Hypothalamus (tissue), 51 donors: ENCODE measurements around the gene CELF4.

Source experiments
- DNase-seq, 51 donors: peaks; one replicate each; lab custom pipeline; 2025; lab: John Stamatoyannopoulos, UW

CELF4 gene

GRCh38 chr18:37400802-37401201, 164.8 kb downstream of the CELF4 start:
- no peak for DNase-seq

GRCh38 chr18:37398248-37398920, 167.2 kb downstream of the CELF4 start:
- DNase-seq: no peak

- no peak for DNase-seq
Observed at GRCh38 chr18:37397814-37398213, 167.8 kb downstream of the CELF4 start.

- peak in 6 of 51 donors; percentile 10 to 34 (median 16) for DNase-seq
Observed at GRCh38 chr18:37396971-37397720, 168.5 kb downstream of the CELF4 start.

- DNase-seq: no peak
Observed at GRCh38 chr18:37395631-37396030, 170.0 kb downstream of the CELF4 start.

- no peak for DNase-seq
Observed at GRCh38 chr18:37395138-37395537, 170.5 kb downstream of the CELF4 start.

- no peak for DNase-seq
Observed at GRCh38 chr18:37394610-37394965, 171.0 kb downstream of the CELF4 start.

- DNase-seq: peak; percentile 18 to 94 (median 79)
Observed at GRCh38 chr18:37393945-37394609, 171.5 kb downstream of the CELF4 start.

GRCh38 chr18:37393221-37393827, 172.3 kb downstream of the CELF4 start:
- peak in 26 of 51 donors; percentile 8 to 59 (median 20) for DNase-seq

GRCh38 chr18:37392648-37393047, 172.9 kb downstream of the CELF4 start:
- DNase-seq: peak in 1 of 51 donors; percentile 10

- peak in 3 of 51 donors; percentile 10 to 74 (median 56) for DNase-seq
Observed at GRCh38 chr18:37391698-37392548, 173.7 kb downstream of the CELF4 start.

- no peak for DNase-seq
Observed at GRCh38 chr18:37391156-37391555, 174.4 kb downstream of the CELF4 start.

GRCh38 chr18:37390687-37391086, 174.9 kb downstream of the CELF4 start:
- DNase-seq: no peak

- peak in 1 of 51 donors; percentile 47 for DNase-seq
Observed at GRCh38 chr18:37389684-37390368, 175.8 kb downstream of the CELF4 start.

GRCh38 chr18:37389041-37389440, 176.6 kb downstream of the CELF4 start:
- DNase-seq: no peak

GRCh38 chr18:37388413-37388812, 177.2 kb downstream of the CELF4 start:
- no peak for DNase-seq

GRCh38 chr18:37385846-37386778, 179.5 kb downstream of the CELF4 start:
- DNase-seq: peak in 3 of 51 donors; percentile 4 to 31 (median 15)

- no peak for DNase-seq
Observed at GRCh38 chr18:37383846-37384595, 181.6 kb downstream of the CELF4 start.
